SK-N-DZ (cell line): ENCODE data around the gene ATXN1.
A peak's percentile ranks its signal among the peaks of the same experiment; 100 is the strongest.
"Not testable (repeated sequence)": the region's sequence is repeated elsewhere in the genome, so short reads cannot be mapped to it uniquely, and the experiment has no call there.

Experiments
- DNase-seq: peaks from one replicate; pipeline ENCODE4 v3.0.0-alpha.2; 2015; ENCODE audit warnings: low spot score

The ATXN1 gene

DNA sequence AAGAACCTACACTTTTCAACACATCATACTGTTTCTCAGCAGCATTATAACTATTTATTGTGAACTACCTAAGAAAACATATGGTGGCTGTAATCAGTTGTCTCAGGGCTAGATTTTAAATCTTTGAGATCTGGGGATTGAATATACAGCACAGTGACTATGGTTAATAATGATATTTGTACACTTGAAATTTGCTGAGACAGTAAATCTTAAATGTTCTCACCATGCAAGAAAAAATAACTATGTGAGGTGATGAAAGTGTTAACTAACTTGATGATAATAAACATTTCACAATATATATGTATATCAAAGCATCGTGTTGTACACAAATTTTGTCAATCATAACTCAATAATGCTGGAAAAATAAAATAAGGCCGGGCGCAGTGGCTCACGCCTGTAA lies 113.8 kb downstream of the ATXN1 start:
- DNase-seq, result no peak

DNA sequence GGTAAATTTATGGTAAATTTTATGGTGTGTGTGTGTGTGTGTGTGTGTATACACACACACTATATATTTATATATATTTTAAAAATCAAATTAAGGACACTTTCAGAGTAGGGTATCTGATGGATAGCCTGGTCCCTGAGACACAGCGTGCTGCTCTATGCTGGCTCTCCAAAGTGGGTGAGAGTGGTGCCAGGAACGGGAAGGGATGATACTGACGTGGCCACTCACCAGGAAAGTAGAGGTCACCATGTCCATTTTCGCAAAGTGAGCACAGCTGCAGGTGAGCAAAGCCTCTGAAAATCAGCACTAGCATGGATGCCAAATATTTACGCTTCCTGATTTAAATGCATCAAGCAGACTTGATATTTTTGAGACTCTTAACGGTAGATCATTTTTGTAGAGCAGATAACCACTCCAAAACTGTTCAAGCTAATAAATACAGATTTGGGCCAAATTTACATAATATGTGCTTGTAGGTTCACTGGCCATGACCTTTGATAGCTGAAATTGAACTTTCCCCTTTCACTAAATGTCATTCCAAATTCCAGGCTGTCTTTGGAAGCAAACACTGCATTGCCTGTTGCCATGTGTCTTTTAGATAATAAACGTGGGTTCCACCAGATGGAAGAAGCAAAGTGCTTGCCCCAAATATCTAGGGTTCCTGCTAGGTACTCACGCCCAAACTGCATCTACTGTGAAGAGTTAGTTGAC lies 116.6 kb downstream of the ATXN1 start:
- no peak for DNase-seq

DNA sequence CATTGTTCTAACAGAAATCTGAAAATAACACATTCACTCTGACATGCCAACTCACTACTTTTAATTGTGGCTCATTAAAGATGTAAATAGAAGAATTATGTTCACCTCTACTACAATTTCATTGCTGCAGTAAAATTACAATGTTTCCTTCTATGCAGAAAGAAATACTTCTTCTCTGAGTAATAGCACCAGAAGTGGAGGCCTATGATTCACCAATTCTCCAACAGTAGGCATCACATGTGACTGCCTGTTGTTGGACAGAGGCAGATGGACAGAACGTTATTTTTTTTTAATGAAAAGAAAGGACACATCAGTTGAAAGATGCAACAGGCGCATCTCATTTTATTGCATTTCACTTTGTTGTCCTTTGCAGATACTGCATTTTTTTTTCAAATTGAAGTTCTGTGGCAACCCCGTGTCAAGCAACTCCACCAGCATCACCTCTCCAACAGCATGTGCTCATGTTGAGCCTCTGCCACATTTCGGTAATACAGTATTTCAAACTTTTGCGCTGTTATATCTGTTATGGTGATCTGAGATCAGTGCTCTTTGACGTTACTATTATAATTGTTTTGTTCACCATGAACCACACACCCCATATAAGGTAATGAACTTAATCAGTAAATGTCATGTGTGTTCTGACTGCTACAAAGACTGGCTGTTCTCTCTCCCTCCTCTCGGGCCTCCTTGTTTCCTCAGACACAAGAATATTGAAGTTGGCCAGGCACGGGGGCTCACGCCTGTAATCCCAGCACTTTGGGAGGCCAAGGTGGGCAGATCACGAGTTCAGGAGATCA lies 121.4 kb downstream of the ATXN1 start:
- no peak for DNase-seq

DNA sequence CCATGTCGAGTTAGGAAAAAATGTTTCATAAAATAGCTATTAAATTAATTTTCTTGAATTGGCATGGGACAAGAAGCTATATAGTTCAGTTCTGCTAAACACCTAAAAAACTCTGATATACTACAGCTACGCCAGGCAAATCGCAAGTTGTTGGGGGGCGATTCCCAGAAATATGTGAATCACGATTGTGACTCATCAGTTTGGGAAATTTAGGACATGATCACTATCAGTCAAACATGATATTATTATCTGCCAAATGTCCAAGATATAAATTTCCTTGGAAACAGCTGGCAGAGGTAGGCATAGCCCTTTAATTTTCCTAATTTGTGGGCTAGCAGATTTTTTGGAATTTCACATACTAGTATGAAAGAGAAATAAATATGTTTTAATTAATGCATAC lies 123.6 kb downstream of the ATXN1 start:
- DNase-seq, result no peak

DNA sequence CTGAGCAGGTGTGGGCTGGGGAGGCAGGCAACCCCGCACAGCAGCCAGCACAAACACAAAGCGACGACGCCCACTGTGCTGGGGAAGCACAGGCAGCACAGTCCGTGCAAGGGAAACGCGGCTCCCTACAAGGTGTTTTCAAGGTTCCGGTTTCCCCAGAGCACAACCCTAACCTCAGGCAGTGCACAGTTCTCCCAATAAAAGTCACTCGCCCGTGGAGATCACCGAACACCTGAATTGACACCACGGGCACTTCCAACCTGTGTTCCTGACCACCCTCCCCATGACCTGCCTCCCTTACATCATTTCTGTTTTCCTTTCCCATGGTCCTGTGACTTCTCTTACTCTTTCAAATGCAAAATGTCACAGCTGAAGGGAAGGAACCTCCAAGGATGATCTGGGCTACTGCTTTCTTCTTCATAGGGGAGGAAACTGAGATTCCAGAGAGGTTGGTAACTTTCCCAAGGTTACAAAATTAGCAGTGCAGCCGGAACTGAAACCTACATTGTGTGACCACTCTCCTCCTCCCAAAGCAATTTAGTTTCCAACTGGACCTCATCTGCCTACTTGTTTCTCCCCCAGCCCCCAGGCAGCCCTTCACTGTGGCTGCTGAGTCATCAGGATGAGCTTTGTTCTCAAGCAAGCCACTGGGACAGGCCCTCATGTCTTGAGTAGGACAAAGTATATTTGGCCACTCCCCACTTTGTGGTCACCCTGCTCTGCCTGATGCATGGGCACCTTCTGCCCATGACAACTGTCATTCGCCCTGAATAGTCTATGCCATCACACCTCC lies 125.3 kb downstream of the ATXN1 start:
- no peak for DNase-seq

DNA sequence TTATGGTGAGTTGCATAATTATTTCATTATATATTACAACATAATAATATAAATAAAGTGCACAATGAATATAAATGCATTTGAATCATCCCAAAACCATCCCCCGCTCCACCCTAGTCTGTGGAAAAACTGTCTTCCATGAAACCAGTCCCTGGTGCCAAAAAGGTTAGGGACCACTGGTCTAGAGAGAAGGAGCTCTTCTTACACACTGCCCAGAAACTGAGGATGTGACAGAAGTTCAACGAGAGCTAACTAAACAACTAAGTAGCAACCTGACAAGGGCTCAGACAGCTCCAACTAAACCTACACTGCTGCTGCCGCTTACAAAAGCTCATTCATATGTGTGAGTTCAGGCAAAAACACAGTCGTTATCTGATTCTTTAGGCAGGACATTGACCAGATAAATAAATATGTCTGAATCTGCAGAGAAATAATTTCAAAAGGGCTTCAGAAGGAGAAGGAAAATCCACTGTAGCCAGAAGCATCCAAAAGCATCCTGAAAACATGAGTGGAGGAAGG lies 125.9 kb downstream of the ATXN1 start:
- no peak for DNase-seq

DNA sequence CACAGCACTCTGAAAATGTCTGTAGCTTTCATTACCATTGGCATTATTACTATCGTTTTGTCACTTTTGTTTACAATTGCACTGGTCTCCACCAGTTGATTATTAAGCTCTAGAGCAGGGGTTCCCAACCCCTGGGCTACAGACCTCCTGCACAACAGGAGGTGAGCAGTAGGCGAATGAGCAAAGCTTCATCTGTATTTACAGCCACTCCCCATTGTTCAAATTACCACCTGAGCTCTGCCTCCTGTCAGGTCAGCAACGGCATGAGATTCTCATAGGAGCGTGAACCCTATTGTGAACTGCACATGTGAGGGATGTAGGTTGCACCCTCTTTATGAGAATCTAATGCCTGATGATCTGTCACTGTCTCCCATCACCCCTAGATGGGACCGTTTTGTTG lies 126.4 kb downstream of the ATXN1 start:
- no peak for DNase-seq

DNA sequence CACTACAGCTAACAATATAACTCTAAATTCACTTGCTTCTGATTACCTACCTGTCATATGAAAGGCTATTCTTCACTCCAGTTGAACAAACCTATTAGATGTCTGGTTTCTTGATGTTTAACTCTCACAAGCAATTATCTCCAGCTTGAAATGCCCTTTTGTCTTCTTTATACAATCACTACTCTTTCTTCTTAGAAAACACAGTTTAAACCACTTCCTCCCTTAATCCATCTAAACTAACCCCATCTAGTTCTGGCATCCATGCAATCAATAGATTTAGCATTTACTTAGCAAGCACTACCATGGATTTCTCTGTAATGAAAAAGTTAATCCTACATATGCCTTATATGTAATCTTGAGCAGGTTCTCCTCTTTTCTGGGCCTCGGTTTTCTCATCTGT lies 127.3 kb downstream of the ATXN1 start:
- DNase-seq, result no peak

DNA sequence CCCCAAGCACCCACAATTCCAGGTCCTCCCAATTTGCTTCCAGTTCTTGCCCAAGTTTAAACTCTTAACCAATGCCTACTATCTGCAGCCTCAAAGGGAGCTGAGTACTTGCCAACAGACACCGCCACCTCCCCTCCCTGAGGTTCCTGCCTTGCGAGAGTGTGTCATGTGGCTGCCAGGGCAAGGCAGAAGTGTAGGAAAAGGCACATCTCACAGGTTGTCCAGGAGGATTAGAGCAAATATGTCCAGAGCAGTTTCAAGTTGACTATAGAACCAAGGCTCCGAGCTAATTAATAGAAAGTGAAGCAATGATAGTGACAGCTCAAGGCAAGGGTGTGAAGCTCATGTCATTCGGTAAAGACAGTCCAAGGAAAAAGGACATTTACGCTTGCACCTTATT lies 127.8 kb downstream of the ATXN1 start:
- DNase-seq, result no peak

DNA sequence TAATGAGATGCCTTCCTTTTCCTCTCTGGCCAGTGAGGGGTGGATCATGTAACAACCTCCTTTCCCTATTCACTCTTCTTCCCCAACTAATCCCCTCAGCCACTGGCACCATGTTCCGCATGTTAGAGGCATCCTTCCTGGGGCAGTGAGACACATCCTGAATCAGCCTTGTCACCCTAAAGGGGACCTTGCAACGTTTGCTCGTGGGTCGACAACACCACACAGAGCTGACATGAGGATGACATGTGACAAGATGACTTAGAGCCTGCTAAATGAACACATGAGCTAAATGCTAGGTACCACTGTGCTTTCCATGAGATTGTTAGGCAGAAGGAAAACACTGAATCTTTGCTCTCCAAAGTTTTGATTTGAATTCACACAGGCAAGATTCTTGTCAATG lies 129.2 kb downstream of the ATXN1 start:
- DNase-seq, result no peak

DNA sequence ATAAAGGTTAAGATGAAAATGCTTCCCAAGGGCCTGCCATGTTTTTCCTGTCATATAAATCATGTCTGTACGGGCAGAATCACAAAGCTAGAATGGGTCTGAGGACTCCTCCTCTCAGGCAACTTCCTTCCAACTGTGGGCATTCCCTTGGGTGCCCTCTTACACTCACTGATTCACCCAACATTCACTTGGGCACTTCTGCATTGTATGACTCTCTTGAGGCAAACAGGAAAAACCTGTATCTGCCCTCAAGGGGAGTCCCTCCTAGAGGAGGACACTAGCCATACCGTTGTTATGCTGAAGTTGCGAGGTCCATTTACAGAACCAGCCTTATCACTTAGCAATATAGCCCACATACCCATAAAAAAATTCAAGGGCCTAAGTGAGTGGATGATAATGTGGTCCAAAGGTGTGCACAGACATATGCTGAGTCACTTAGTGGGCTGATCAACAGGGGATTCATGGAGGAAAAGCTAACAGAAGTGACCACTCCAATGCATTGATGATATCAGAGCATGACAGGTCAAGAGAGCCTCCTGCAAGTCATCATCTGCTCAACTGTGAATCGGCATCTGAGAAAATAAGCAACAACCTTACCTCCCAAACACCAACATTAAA lies 131.1 kb downstream of the ATXN1 start:
- peak; percentile 8 for DNase-seq

DNA sequence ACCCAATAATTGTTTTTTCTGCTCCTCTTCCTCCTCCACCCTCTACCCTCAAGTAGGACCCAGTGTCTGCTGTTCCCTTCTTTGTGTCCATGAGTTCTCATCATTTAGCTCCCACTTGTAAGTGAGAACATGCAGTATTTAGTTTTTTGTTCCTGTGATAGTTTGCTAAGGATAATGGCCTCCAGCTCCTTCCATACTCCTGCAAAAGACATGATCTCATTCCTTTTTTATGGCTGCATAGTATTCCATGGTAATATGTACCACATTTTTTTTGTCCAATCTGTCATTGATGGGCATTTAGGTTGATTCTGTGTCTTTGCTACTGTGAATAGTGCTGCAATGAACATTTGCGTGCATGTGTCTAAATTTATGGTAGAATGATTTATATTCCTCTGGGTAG lies 132.7 kb downstream of the ATXN1 start:
- not testable (repeated sequence) for DNase-seq

DNA sequence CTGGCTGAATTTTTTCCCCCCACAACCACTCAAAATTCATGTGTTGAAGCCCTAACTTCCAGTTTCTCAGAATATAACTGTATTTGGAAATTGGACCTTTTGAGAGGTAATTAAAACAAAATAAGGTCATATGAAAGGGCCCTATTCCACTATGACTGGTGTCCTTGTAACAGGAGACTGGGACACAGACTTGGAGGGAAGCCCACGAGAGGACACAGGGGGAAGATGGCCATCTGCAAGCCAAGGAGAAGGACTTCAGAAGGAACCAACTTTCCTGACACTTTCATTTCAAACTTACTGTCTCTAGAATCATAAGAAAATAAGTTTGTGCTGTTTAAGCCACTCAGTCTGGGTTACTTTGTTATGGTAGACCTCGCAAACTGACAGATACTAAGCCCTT lies 134.6 kb downstream of the ATXN1 start:
- no peak for DNase-seq

DNA sequence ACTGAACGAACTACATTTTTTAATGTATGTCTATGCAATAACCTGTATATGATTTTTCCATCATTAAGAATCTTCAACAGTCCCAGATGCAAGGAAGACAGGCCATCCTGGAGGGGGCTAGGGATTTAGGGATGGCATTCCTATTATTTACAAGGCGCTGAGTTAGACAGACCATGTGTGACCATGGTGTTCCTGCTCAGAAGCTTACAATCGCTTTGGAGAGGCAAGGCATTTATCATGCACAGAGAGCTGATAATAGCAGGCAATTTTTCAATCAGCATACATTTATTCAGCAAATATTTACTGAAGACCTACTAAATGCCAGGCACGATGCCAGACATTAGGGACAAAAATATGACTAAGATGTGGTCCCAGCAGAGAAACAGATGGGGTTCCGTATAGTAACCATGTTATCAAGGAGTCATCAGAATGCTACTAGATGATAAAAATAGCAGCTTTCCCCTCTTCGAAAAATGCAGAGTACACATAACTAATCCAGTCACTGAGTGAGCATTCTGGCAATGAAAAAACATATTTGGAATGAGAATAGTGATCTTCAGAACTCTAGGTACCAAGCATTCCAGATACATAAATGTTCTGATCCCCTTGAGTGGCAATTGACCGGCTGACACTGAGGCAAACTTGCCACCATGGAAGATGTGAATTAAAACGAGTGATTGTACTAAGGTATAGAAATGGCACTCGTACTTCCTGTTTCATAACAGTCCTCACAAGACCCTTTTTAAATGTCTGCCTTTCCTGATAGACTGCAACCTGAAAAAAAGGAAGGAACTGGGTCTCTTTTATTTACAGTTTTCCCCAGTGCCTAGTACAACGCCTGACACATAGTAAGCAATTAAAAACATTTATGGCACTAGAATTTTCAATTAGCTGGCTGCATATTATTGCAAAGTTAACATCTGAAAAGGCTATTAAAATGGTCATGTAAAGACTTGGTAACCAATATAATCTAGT lies 135.7 kb downstream of the ATXN1 start:
- DNase-seq, result no peak

DNA sequence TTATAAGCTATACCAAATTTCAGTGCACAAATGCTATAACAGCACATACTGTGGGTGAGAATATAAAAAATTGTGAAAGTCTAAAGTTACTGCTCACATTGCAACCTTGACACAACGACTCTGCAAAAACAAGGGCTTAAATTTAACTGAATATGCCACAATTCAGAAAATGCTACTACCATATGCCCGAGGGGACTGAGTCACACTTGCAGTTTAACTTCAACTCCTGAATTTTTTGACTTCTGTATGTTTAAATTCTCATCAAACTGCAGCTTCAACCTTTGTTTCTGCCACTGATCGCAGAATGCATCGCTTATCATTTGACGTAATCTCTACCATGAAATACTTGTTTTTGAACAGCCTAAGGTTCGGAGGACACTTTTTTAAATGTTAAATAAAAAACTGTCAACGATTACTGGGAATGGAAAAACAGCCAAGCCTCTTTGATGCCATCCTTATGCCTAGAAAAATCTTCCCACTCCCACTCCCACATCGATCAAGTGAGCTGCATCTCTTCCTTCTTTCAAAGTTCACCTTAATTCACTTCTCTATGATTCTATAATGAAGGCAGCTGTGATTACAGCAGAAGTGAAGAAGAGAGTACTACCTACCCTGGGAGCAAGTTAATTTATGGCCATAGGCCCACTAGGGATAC lies 136.5 kb downstream of the ATXN1 start:
- DNase-seq, result no peak

DNA sequence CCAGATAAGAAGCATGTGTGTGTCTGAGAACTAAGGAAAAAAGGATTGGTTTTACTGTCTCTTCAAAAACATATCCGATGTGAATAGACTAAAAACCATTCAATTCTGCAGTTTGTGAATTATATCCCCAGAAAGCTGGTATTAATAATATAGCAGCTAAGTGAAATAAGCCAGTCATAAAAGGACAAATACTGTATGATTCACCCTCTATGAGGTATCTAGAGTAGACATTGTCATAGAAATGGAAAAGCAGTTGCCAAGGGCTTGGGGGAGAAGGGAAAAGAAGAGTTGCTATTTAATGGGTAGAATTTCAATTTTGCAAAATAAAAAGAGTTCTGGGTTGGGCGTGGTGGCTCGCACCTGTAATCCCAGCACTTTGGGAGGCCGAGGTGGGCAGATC lies 137.5 kb downstream of the ATXN1 start:
- DNase-seq, result no peak

DNA sequence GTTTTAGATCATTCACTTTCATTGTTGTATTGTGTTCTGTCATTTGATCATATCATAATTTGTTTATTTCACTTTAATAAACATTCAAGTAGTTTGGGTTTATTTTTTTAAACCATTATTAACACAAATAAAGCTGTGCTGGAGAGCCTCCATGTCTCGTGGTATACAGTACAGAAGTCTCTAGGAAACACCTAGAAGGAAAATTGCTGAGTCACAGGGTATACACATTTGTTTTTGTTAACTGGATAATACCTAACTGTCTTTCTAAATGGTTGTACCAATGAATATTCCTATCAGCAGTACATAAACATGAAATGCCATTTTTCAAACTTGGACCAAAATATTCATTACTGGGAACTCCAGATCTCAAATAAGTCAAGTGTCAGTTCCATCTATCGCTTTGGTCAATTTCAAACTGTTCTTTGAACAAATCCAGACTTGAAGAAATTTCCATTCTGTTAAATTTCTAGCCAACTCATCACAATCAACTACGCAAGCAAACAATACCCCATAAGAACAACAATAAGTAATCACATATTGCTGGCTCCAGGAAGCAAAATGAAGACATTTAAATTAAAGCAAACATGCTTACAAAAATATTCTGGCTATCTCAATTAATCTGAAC lies 138.1 kb downstream of the ATXN1 start:
- no peak for DNase-seq

DNA sequence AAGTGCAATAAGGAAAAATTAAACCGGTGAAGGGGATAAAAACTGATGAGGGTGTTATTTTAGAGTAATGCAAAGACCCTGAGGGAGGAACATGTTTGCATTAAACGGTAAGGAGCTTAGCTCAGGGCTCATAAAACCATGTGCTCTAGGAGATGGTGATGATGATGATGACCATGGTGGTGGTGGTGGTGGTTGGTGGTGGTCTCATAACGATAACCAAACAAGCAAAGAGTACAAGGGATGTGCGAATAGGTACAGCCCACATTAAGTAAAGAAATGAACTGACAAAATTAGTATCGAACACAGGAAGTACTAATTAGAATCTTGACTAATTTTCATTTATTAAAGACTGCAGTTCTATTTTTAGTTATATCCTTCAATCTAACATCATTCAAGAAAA lies 139.1 kb downstream of the ATXN1 start:
- no peak for DNase-seq

DNA sequence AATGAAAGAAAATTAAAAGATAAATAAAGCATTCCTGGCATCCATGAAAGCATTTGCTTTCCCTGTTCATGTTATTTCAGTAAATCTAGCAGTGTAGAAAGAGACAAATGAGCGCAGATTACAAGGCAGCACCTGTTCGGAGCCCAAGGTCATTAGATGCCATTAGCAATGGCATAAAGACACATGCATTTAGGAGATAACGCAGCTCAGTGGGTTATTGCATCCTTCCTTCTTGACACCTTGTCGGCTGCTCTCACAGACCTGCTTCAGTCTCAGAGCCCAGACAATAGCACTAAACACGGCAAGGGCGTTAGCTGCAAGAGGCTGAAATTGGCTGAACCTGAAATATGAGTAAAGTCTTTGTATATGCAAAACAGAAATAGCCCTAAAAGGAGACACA lies 140.3 kb downstream of the ATXN1 start:
- DNase-seq, result no peak

DNA sequence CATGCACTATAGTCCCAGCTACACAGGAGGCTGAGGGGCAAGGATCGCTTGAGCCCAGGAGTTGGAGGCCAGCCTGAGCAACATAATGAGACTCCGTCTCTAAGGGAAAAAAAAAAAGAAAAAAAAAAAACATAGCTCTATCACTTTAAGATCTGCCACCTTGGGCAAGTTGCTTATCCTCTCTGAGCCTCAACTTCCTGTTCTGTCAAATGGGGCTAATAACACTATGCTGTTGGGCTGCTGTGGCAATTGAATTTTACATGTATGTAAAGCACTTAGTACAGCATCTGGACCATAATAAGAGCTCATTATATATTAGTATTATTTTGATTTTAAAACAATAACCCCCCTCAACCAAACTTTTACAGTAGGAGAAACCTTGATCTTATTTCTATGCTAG lies 141.5 kb downstream of the ATXN1 start:
- no peak for DNase-seq
